CD4-positive, alpha-beta memory T cell (primary cell): ENCODE data around the gene COX5B. TPM values are rescaled to one million over a fixed set of nuclear protein-coding genes. Genes with fewer than 3 reads are reported as not detected.
"Not testable (repeated sequence)": the region's sequence is repeated elsewhere in the genome, so short reads cannot be mapped to it uniquely, and the experiment has no call there.

Source experiments
- CTCF ChIA-PET: fragments of 350-600 bp; sonication (Branson Sonifier 250); formaldehyde crosslinking; loops from one replicate; lab custom pipeline; 2021; ENCODE audit warnings: inconsistent platforms; ENCODE audit not compliant: partially characterized antibody; lab: Charles Lee
- POLR2A ChIA-PET: fragments of 350-600 bp; sonication (Branson Sonifier 250); formaldehyde crosslinking; loops from one replicate; lab custom pipeline; 2021; ENCODE audit not compliant: partially characterized antibody; lab: Charles Lee
- DNase-seq, 5 donors: peaks; one replicate each; pipeline versions ENCODE4 v3.0.0 to v3.0.0-alpha.2; 2020 to 2022; ENCODE audit warnings: mixed read lengths in 1 of 5
- H3K27ac ChIP-seq: one replicate; pipeline ENCODE4 v1.7.0; 2013; ENCODE audit warnings: low read depth, low read length
- H3K27me3 ChIP-seq: 2 replicates; pipeline ENCODE4 v1.7.0; 2013; ENCODE audit warnings: mild to moderate bottlenecking, low read length, moderate library complexity; ENCODE audit not compliant: insufficient read depth
- H3K36me3 ChIP-seq: 2 replicates; pipeline ENCODE4 v1.7.0; 2013; ENCODE audit warnings: mild to moderate bottlenecking, low read length, moderate library complexity; ENCODE audit not compliant: insufficient read depth
- H3K4me1 ChIP-seq: 2 replicates; pipeline ENCODE4 v1.7.0; 2013; ENCODE audit warnings: mild to moderate bottlenecking, low read length, moderate library complexity; ENCODE audit not compliant: insufficient read depth
- H3K4me3 ChIP-seq, 2 donors: one replicate each; pipeline ENCODE4 v1.7.0; 2013; ENCODE audit warnings: low read length in 2 of 2, mild to moderate bottlenecking in 1 of 2
- H3K9me3 ChIP-seq, 2 donors: one replicate each; pipeline ENCODE4 v1.7.0; 2013; ENCODE audit warnings: low read length in 2 of 2, control low read depth in 1 of 2; ENCODE audit not compliant: control insufficient read depth in 1 of 2
- H3K27ac Mint-ChIP-seq, 7 donors: one replicate each; pipeline ENCODE4 v1.8.0; 2020 to 2021; ENCODE audit warnings: mixed read lengths in 7 of 7, mild to moderate bottlenecking in 6 of 7, inconsistent platforms in 3 of 7, moderate library complexity in 3 of 7
- H3K27me3 Mint-ChIP-seq, 2 donors: one replicate each; pipeline ENCODE4 v1.8.0; 2020 to 2021; ENCODE audit warnings: mixed read lengths in 2 of 2
- H3K36me3 Mint-ChIP-seq, 2 donors: one replicate each; pipeline ENCODE4 v1.8.0; 2020 to 2021; ENCODE audit warnings: mixed read lengths in 2 of 2, inconsistent platforms in 1 of 2, mild to moderate bottlenecking in 1 of 2
- H3K4me1 Mint-ChIP-seq, 4 donors: one replicate each; pipeline ENCODE4 v1.8.0; 2020 to 2021; ENCODE audit warnings: mixed read lengths in 4 of 4, mild to moderate bottlenecking in 1 of 4
- H3K4me3 Mint-ChIP-seq, 8 donors: one replicate each; pipeline ENCODE4 v1.8.0; 2020 to 2021; ENCODE audit warnings: mixed read lengths in 8 of 8, mild to moderate bottlenecking in 7 of 8, moderate library complexity in 6 of 8, inconsistent platforms in 3 of 8
- H3K9me3 Mint-ChIP-seq, 8 donors: one replicate each; pipeline ENCODE4 v1.8.0; 2020 to 2021; ENCODE audit warnings: mixed read lengths in 8 of 8, mild to moderate bottlenecking in 5 of 8, inconsistent platforms in 3 of 8, moderate library complexity in 1 of 8
- intact Hi-C: fragments of 100-400 bp; cut with micrococcal nuclease; formaldehyde crosslinking; loops from one replicate; pipeline ENCODE4 v1.15.1; 2023
- polyA plus RNA-seq, 2 donors: library from polyadenylated mRNA; unstranded; fragments of 300-500 nt; fragmentation: Illumina TruSeq; gene quantifications; one replicate each; pipeline ENCODE4 v1.2.3, GENCODE V29; 2021
- total RNA-seq, 2 experiments: library from RNA; stranded (reverse); gene quantifications; one replicate each; pipeline ENCODE4 v1.2.3, GENCODE V29; 2021

COX5B gene
- total and polyA plus RNA-seq, 4 experiments from 2014 or later, result 118 to 387 (median 229) TPM

DNA sequence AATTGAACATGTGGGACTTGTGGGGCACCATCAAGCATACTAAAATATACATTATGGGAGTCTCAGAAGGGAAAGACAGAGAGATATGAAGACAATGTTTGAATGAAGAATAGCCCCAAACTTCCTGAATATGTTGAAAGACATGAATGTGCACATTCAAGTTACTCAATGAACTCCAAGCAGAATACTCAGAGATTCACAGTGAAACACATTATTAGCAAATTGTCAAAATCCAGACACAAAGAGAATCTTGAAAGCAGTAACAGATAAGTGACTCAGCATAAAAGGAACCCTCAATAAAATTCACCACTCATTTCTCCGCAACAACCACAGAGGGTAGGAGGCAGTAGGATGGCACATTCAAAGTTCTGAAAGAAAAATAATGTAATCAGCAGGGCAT, 32.4 kb downstream of the COX5B start:
- H3K27ac Mint-ChIP-seq, result no peak overlapping the region
- CTCF ChIA-PET, result no interaction called here
- intact Hi-C loops, result no loop called here

DNA sequence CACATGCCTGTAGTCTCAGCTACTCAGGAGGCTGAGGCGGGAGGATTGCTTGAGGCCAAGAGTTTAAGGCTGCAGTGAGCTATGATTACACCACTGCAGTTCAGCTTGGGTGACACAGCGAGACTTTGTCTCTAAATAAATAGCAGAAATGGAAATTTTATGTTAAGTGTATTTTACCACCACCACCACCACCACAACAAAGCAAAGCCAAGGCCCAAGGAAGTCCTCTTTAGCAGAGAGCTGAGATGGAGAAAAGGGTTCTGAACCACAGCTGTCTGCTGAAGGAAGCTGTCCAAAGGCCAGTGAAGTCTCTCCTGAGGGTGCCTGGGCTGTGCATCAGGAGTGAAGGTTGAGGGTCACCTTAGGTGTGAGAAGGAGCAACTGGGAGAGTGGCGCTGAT, 41.4 kb downstream of the COX5B start:
- H3K36me3 Mint-ChIP-seq, H3K4me3 Mint-ChIP-seq, H3K9me3 ChIP-seq, POLR2A ChIA-PET, H3K27ac ChIP-seq, DNase-seq, H3K27me3 ChIP-seq, H3K27me3 Mint-ChIP-seq, CTCF ChIA-PET, H3K9me3 Mint-ChIP-seq, H3K36me3 ChIP-seq, H3K4me1 ChIP-seq, H3K27ac Mint-ChIP-seq, H3K4me3 ChIP-seq, H3K4me1 Mint-ChIP-seq, intact Hi-C loops: not testable (repeated sequence)

More for the DNA sequence above, 32.4 kb downstream of the COX5B start:
- Histone ChIP-seq H3K4me1 (no peaks in the 10 kb centered on the region), H3K36me3 (no peaks in the 10 kb centered on the region), H3K27ac (no peak overlapping the region), H3K9me3 (no peaks in the 10 kb centered on the region), H3K27me3 (no peaks in the 10 kb centered on the region), H3K4me3 (no peak overlapping the region)
- Mint-ChIP-seq H3K9me3 (no peaks in the 10 kb centered on the region), H3K4me1 (peaks cover 0 to 3% (median 0%) of the 10 kb centered on the region in 4 donors), H3K4me3 (no peak overlapping the region), H3K36me3 (peaks cover 0 to 5% of the 10 kb centered on the region in 2 donors), H3K27me3 (peaks cover 0 to 9% of the 10 kb centered on the region in 2 donors)
- DNase-seq, result no peak
- POLR2A ChIA-PET, result no interaction called here

GRCh38 chr2:97688062-97688827, 42.4 kb downstream of the COX5B start:
- DNase-seq, result no peak
- peaks cover 4 to 9% (median 6%) of the 10 kb centered on the region in 4 donors for H3K4me1 Mint-ChIP-seq
- H3K4me3 Mint-ChIP-seq, result no peak overlapping the region
- no peaks in the 10 kb centered on the region for H3K36me3 Mint-ChIP-seq
- Histone ChIP-seq H3K27ac (no peak overlapping the region), H3K4me3 (no peak overlapping the region), H3K27me3 (no peaks in the 10 kb centered on the region), H3K36me3 (no peaks in the 10 kb centered on the region), H3K4me1 (no peaks in the 10 kb centered on the region), H3K9me3 (no peaks in the 10 kb centered on the region)
- intact Hi-C loops, result no loop called here
- peak overlapping the region in 2 of 7 donors; percentile 34 to 76 for H3K27ac Mint-ChIP-seq
- H3K9me3 Mint-ChIP-seq, result no peaks in the 10 kb centered on the region
- CTCF ChIA-PET, result interaction anchor here (1.3 kb wide), 1 partner anchor 62 kb away, joined by 3 read pairs; no protein-coding TSS in a partner anchor
- POLR2A ChIA-PET, result no interaction called here
- H3K27me3 Mint-ChIP-seq, result no peaks in the 10 kb centered on the region

DNA sequence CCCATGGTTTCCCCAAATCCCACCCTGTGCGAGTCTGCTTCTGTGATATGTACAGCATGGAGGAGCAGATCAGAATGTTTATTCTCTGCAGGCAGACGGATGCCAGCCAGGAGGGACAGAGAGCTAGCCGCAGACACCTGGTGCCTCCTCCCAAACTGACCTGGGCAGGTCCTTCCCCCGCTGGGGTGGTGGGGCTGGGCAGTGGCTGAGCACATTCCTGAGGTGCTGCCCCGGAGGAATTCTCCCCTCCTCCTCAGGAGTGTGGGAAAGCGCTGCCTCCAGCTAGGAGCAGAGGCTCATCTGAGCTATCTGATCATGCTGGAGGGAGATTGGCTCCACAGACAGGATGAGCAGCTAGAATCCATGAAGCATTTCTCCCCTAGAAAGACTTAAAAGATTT, 45.3 kb downstream of the COX5B start:
- H3K36me3 ChIP-seq, result no peaks in the 10 kb centered on the region
- DNase-seq, result no peak
- no peaks in the 10 kb centered on the region for H3K27me3 Mint-ChIP-seq
- ChIA-PET POLR2A (no interaction called here), CTCF (interaction anchor here (0.7 to 1.5 kb wide), 4 partner anchors 9 to 101 kb away, joined by 3 to 6 read pairs (median 3); no protein-coding TSS in a partner anchor)
- H3K36me3 Mint-ChIP-seq, result no peaks in the 10 kb centered on the region
- H3K27me3 ChIP-seq, result no peaks in the 10 kb centered on the region
- H3K4me1 Mint-ChIP-seq, result peaks cover 4 to 9% (median 6%) of the 10 kb centered on the region in 4 donors
- no peaks in the 10 kb centered on the region for H3K9me3 ChIP-seq
- intact Hi-C loops, result no loop called here
- H3K4me3 ChIP-seq, result no peak overlapping the region
- no peaks in the 10 kb centered on the region for H3K4me1 ChIP-seq
- peaks cover 0 to 2% (median 0%) of the 10 kb centered on the region in 8 donors for H3K9me3 Mint-ChIP-seq
- no peak overlapping the region for H3K4me3 Mint-ChIP-seq
- H3K27ac ChIP-seq, result no peak overlapping the region
- no peak overlapping the region for H3K27ac Mint-ChIP-seq

DNA sequence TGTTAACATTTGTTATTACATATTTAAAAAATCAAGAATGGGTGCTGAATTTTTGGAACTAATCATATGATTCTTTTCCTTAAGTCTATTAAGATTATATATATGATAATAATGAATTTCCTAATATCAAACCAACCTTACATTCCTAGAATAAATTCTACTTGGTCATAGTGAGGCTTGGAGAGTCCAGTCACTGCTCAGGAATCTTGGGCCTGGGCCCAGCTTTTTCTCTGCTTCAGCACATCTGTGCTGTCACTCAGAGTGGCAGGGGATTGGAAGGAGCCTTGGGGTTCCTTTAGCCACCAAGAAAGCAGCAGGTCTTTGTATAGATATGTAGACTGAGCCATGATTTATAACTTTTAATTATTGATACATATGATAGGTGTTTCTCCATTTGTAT, 47.6 kb downstream of the COX5B start:
- POLR2A ChIA-PET, result no interaction called here
- Mint-ChIP-seq H3K4me1 (peaks cover 4 to 14% (median 7%) of the 10 kb centered on the region in 4 donors), H3K27me3 (no peaks in the 10 kb centered on the region), H3K9me3 (peaks cover 0 to 2% (median 0%) of the 10 kb centered on the region in 8 donors), H3K36me3 (no peaks in the 10 kb centered on the region), H3K4me3 (no peak overlapping the region), H3K27ac (no peak overlapping the region)
- no peak overlapping the region for H3K27ac ChIP-seq
- no peaks in the 10 kb centered on the region for H3K4me1 ChIP-seq
- no peaks in the 10 kb centered on the region for H3K9me3 ChIP-seq
- H3K4me3 ChIP-seq, result no peak overlapping the region
- no peaks in the 10 kb centered on the region for H3K27me3 ChIP-seq
- no peak for DNase-seq
- CTCF ChIA-PET, result no interaction called here
- no peaks in the 10 kb centered on the region for H3K36me3 ChIP-seq
- intact Hi-C loops, result no loop called here

DNA sequence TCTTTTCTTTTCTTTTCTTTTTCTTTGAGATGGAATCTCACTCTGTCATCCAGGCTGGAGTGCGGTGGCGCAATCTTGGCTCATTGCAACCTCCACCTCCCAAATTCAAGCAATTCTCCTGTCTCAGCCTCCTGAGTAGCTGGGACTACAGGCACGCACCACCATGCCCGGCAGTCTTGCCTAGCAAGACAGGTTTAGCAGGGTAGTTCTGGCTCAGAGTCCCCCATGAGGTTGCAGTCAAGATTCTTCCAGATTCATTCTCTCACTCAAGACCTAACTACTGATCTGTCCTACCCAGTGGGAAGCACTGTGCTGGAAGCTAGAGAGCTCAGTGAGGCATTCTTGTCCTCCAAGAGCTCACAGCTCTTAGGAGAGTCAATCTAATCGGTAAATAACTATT, 49.9 kb downstream of the COX5B start:
- POLR2A ChIA-PET, result interaction anchor here (0.6 kb wide), 1 partner anchor 34 kb away, joined by 4 read pairs; no protein-coding TSS in a partner anchor
- CTCF ChIA-PET, result interaction anchor here (1.1 to 9.1 kb wide), 9 partner anchors 13 to 690 kb away, joined by 3 to 166 read pairs (median 45); partner anchors contain the start of genes ACTR1B, ANKRD36B and COX5B
- H3K9me3 ChIP-seq, result no peaks in the 10 kb centered on the region
- H3K4me1 ChIP-seq, result no peaks in the 10 kb centered on the region
- Mint-ChIP-seq H3K4me1 (peaks cover 4 to 8% (median 6%) of the 10 kb centered on the region in 4 donors), H3K27me3 (no peaks in the 10 kb centered on the region), H3K27ac (no peak overlapping the region), H3K36me3 (no peaks in the 10 kb centered on the region), H3K9me3 (peaks cover 0 to 2% (median 0%) of the 10 kb centered on the region in 8 donors), H3K4me3 (no peak overlapping the region)
- no peak overlapping the region for H3K4me3 ChIP-seq
- H3K36me3 ChIP-seq, result no peaks in the 10 kb centered on the region
- no peak for DNase-seq
- no peak overlapping the region for H3K27ac ChIP-seq
- intact Hi-C loops, result no loop called here
- no peaks in the 10 kb centered on the region for H3K27me3 ChIP-seq
